GM18951 (cell line): Measurements from ENCODE around the gene FBXO31.
"Not testable (repeated sequence)": the region's sequence is repeated elsewhere in the genome, so short reads cannot be mapped to it uniquely, and the experiment has no call there.

Experiments
- POLR2A ChIP-seq: IDR thresholded peaks from 4 replicates; pipeline ENCODE4 v1.6.1; 2011; ENCODE audit warnings: mild to moderate bottlenecking; ENCODE audit not compliant: insufficient read length, insufficient read depth; ENCODE audit errors: extremely low read depth
- in situ Hi-C: fragments of 300-500 bp; cut with MboI; formaldehyde crosslinking; loops from one replicate; pipeline ENCODE4 v1.12.0; 2022; ENCODE audit warnings: low sequenced_read_pairs, mixed read lengths, inconsistent platforms; ENCODE audit not compliant: unreplicated experiment

Gene FBXO31

DNA sequence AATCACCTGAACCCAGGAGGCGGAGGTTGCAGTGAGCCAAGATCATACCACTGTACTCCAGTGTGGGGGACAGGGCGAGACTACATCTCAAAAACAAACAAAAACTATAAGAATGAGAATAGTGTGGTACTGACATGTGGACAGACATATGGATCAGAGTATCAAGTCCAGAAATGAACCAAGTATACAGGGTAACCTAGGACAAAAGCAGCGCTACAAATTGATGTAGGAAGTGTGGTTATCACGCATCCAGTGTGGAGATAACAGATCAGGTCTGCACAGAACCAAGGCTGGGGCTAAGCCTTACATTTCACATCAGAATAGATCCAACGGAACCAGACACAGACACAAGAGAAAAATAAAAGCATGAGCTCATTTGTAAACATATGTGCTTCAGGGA is 43.4 kb downstream of the FBXO31 start:
- TF ChIP-seq POLR2A, result no peak
- in situ Hi-C loops, result no loop called here

DNA sequence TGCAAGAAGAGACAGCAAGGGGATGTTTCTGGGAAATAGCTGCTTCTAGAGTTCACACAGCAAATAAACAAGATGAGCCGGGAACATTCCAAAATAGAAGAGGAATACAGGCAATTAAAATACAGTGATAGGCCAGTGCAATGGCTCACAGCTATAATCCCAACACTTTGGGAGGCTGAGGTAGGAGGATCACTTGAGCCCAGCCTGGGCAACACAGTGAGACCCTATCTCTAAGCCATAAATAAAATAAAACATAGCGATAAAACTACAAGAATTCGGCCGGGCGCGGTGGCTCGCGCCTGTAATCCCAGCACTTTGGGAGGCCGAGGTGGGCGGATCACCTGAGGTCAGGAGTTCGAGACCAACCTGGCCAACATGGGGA is 43.9 kb downstream of the FBXO31 start:
- in situ Hi-C loops, result not testable (repeated sequence)

DNA sequence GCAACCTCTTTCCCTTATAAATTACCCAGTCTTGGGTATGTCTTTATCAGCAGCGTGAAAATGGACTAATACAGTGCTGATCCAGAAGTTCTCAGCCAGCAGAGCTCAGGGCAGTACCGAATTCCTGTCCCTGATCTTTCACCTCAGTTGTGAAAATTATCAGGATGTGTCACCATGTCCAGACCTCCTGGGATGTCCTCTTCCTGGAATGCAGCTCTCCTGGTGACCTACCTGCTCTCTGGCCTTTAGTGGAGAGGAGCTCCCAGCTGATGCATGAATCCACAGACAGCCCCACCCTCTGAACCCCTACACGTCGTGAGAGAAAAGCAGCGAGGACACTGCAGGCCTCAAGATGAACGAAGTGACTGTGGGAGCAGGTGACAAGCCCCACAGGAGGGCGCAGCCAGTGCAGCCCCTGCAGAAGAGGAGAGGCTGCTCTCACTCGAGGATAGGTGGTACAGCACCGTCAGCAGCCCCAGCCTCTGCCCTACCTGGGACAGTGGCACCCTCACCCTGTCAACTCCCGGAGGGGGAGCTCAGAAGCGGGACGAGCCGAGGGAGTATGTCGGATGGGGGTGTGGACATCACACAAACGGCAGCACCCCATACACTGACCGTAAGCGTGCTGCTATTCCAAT is 44.4 kb downstream of the FBXO31 start:
- in situ Hi-C loops, result no loop called here
- TF ChIP-seq POLR2A, result no peak

DNA sequence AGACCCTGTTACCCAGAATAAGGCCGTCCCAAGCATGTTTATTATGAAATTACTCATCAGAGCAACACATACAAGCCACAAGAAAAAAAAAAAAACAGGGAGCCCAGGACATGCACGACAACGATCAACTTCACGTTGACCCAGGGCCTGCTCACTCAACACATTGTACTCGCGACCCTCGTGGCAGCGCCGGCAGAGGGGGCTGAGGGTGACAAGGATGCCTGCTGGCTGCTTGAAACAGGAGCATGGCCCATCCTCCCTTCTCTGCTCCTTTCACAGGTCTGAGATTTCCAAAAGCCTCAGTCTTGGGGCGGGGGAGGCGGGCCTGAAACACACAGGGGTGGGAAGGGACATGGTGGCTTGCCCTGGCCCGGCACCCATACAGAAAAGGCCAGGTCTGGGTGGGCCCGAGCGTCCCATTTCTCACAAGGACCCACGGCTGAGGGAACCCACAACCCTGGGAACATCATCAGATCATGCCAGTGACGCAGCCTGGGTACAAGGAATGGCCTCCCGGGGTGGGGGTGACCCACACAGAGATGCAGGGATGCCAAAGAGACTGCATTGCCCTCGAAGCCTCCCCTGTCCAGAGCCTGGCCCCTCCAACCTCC is 45.3 kb downstream of the FBXO31 start:
- in situ Hi-C loops, result no loop called here
- TF ChIP-seq POLR2A, result no peak

DNA sequence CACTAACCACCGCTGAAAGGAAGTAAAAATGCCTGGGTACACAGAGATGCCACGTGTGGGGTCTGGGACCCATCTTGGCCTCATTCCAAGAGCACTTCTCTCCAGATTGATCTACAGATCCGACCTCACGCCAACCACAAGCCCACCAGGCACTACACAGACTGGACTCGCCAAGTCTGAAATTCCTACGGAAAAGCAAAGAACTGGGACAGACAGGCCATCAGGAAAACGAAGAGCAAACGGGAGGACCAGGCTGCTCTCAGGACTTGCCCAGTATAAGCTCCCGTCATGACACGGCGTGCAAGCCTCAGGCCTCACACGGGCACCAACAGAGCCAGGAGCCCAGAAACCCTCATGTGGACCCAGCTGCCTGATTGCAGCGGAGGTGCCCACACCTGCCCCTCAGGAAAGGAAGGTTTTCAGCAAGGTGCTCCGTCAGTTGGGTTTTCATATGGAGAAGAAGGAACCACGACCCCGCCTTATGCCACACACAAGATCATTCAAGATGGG is 46.3 kb downstream of the FBXO31 start:
- in situ Hi-C loops, result no loop called here
- TF ChIP-seq POLR2A, result no peak

DNA sequence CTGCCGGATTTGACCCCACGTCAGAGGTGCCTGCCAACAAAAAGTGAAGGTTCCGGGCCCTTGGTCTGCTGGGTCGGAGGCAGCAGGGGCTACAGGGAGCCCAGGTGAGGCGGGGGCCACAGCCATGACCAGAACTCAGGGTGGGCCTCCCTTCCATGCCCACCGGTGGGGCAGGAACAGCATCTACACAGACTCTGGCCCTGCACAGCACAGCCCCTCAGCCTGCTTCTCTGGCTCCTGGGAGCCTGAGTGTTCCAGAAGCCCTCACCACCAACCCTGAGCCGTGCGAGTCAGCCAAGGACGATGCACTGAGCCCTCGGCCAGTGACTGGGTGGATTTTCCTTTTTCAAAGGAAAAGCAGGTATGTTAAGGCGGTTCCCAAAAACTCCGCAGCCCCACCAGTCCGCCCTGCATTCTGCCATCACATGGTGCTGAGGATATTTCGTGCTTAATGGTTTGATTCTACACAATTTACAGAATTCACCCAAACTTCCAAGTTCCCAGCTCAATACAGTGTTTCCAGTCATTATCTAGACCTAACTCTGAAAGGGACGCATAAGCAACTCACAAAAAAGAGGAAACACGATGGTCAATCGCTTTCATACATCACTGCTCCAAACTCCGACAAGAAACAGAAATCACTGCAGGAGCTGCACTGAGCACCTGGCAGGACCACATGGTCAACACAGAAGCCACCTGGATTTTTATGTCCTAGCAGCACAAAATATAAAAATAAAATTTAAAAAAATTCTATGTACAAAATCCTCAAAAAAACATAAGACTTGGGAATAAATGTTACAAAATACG is 46.9 kb downstream of the FBXO31 start:
- in situ Hi-C loops, result no loop called here
- TF ChIP-seq POLR2A, result no peak

DNA sequence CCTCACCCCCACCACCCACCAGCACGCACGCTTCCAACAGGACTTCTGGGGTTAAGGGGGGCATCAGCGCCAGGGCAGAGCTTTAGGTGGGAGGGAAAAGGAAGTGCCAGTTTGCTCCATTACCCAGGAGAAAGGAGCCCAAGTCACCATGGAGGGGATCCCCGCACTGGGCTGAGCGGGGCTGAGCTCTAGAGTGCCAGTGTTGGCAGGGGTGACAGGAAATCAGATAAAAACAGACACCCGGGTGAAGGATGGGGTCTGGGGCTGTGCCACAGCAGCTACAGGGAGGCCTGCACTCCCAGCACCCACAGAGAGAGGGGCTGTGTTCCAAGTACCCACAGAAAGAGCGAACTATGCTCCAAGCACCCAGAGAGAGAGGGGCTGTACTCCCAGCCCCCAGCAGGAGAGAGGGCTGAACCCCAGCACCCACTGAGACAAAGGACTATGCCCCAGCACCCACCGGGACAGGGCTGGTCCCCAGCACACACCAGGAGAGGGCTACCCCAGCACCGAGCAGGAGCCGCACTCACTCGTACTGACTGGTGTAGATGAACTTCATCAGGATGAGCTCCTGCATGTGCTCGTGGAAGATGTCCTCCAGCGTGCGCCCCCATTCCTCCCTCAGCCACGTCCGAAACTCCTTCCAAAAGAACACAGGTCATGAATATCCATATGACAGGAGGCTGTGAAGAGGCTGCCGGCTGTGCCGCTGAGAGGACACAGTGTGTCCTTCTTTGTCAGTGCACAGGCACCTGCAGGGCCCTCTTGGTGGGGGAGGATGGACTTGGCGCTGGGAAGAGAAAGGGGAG is 47.7 kb downstream of the FBXO31 start:
- in situ Hi-C loops, result no loop called here
- TF ChIP-seq POLR2A, result no peak

DNA sequence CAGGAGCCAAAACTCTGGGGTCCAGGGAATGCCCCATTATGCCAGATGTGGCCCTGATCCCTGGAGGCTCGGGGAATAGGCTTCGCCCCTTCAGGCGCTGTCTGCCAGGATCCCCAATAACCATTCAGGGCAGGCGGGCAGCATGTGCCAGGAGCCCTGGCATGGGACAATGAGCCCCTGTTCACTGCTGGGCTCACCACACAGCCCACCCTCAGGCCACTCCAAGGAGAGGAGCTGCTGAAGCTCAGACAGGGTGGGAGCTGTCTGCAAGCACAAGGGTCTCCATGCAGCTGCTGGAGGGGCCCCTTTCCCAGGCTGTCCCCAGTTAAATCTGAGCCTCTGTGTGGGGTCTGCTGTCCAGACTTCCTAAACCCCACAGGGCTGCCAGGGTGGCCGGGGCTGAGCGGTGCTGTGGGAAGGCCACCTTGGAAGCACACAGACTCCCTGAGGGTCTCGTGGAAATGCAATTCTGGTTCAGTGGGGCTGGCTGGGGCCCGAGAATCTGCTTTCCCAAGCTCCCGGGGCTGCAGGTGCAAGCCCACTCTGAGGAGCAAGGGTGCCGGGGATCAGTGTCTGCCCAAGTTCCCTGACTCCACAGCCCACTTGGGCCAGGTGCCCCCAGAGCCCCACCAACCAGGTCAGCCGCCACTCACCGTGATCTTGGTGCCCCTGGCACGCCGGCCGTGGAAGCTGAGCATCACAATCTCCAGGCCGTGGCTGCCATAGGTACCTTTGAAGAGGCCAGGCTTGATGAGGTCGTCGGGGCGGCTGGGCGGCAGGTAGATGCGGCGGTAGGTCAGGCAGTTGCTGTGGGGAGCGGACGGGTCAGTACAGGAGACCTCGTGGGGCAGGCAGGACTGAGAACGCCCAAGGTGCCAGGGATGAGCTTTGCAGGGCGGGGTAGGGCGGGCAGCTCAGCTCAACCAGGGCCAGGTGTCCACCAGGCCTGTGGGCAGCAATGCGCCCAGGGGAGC is 48.6 kb downstream of the FBXO31 start:
- no peak for TF ChIP-seq POLR2A
- in situ Hi-C loops, result no loop called here

DNA sequence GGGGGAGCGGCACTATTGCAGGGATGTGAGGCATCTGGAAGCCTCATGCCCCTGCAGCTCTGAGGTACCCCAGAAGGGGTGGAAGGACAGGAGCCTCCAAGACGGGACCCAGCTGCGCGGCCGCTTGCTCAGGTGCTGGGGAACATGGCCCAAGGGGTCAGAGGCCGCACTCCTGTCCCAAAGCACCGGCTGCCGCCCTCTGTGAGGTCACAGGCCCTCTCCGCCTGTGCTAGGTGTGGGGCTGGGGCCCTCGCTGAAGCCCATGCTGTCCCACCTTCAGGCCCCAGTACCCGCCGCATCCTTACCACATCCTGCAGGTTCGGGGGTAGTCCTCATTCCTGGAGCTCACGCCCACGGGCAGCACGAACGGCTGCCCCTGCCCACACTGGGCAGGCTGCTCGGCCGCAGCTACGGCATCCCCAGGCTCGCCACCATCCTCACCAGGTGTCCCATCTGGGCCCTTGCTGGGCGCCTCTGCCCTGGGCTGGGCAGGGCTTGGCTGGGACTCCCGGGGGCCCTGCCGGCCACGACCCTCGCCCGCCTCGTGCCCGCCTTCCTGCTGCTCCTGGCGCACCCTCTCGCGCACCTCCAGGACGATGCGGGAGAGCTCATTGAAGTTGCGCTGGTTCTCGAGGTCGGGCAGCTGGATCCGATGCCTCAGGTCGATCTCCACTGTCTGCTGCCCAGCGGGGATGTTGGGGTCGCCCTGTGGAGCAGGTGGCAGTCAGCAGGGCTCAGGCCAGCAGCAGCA is 49.8 kb downstream of the FBXO31 start:
- in situ Hi-C loops, result no loop called here
- TF ChIP-seq POLR2A, result no peak

DNA sequence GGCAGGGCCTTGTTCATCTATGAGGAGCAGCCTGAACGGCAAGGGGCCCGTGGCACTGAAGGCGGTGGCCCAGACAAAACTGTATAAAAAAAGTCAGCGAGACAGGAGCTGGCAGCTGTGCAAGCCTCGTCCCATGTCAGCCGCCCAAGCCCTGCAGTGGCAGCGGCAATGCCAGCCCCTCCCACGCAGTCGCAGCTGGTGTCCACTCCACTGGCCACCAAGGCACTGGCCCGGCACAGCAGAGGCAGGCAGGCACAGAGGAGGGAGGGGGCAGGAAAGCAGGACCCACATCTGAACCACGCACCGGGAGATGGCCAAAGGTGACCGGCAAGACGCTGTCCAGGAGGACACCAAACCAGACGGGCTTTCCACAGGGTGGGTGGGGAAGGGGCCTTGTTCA is 50.5 kb downstream of the FBXO31 start:
- no peak for TF ChIP-seq POLR2A

DNA sequence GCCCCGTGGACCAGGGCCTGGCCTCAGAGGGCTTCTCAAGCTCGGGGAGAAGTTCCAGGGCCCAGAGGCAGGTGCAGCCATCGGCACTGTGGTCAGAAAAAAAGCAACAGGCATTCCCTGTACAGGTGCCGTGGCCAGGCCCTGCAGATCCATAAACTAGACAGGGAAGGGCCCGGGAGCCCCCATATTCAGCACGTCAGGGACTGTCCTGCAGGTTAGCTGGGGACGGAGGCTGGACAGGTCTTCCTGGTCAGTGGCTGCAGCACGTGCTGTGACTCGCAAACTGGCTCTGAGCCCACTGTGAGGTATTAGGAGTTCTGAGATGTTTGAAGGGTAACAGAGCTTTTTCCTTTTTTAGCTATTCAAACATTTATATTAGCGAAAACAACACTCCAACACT is 51.4 kb downstream of the FBXO31 start:
- TF ChIP-seq POLR2A, result no peak
- in situ Hi-C loops, result no loop called here

More for the DNA sequence above, 50.5 kb downstream of the FBXO31 start:
- in situ Hi-C loops, result no loop called here

DNA sequence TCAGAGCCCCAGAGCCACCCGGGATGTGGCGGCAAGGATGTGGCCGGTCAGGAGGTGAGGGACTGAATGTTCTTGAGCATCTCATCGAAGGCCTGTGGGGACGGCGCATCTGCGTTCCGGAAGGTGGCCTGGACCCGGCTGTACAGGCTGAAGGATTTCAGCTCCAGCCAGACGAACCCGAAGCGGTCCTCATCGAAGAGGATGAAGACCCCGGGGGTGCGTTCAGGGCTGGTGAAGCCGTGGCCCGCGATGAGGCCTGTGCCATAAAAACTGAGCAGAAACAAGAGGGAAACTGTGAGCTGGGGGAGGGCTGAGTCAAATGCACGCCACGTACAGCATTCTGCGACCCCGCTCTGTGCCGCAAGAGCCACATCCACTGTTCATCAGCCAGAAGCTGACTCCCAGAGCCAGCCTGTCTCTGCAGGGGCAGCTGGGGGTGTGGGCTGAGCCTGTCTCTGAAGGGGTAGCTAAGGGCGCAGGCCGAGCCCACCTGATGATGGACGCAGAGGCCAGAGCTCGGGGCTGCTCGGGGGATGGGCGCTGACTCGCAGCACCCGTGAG is 52.3 kb downstream of the FBXO31 start:
- TF ChIP-seq POLR2A, result no peak

More for the DNA sequence above, 52.3 kb downstream of the FBXO31 start:
- in situ Hi-C loops, result no loop called here
